Stimulated activated effector memory CD8-positive, alpha-beta T cell treated with anti-CD3 and anti-CD28 coated beads, Interleukin-12 subunit alpha, Interleukin-12 subunit beta, amount 100 ng/mL, for 72 hours (primary cell): Measurements from ENCODE around the gene SP100.
"Not testable (repeated sequence)": the region's sequence is repeated elsewhere in the genome, so short reads cannot be mapped to it uniquely, and the experiment has no call there.

Experiments
- ATAC-seq: fragments of 150-1000 bp; cut with Tn5 transposase; 2 replicates; pipeline ENCODE4 v1.10.0; 2021
- DNase-seq, 2 donors: peaks; one replicate each; pipeline ENCODE4 v3.0.0; 2021 to 2022; ENCODE audit warnings: low spot score in 2 of 2
- H3K27ac Mint-ChIP-seq: one replicate; pipeline ENCODE4 v1.8.0; 2022; ENCODE audit warnings: mild to moderate bottlenecking, mixed read lengths
- H3K36me3 Mint-ChIP-seq: one replicate; pipeline ENCODE4 v1.8.0; 2022; ENCODE audit warnings: mild to moderate bottlenecking, mixed read lengths
- H3K4me1 Mint-ChIP-seq: one replicate; pipeline ENCODE4 v1.8.0; 2022; ENCODE audit warnings: mixed read lengths
- H3K4me3 Mint-ChIP-seq: one replicate; pipeline ENCODE4 v1.8.0; 2022; ENCODE audit warnings: mild to moderate bottlenecking, mixed read lengths
- H3K9me3 Mint-ChIP-seq: one replicate; pipeline ENCODE4 v1.8.0; 2022; ENCODE audit warnings: mixed read lengths

SP100 gene

DNA sequence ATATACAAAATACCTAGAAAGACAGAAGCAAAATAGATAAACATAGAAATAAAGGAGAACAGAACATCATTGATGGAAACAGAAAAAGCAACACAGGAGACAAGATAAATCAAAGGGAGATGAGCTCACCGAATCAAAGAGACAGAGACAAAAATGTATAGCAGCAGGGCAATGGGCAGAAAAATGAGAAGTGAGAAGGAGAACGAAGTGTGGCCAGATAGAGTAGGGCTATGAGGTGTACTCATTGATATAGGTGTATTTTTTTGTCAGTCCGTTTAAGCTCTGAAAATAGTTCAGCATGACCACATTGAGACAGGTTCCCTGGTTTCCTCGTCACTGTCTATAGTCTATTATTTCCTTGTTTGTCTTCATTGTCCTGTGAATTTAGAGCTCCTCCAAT, 55.1 kb downstream of the SP100 start:
- peak overlapping the region; percentile 92 for H3K27ac Mint-ChIP-seq
- H3K9me3 Mint-ChIP-seq = no peaks in the 10 kb centered on the region
- H3K4me3 Mint-ChIP-seq = no peak overlapping the region
- ATAC-seq (no peak), DNase-seq (no peak)
- H3K36me3 Mint-ChIP-seq = peaks cover 94% of the 10 kb centered on the region
- peaks cover 31% of the 10 kb centered on the region for H3K4me1 Mint-ChIP-seq

DNA sequence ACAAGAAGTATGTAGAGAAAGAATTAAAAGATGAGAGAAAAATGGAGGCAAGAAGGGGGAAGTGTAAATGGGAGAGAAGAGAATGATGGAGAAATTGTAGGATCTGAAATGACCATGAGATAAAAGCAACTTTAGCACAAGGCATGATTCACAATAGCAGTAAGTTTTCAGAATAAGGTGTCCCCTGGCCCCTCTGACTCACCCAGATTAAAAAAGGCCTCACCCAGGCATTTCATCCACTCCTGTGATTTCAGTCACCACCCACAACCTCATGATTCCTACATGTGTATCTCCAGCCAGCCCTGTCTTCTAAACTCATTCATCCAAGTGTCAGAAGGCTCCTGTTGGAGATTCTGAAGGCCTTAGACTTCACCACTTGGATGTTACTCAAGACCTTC, 56.6 kb downstream of the SP100 start:
- DNase-seq = peak in 1 of 2 donors; percentile 62
- Mint-ChIP-seq H3K4me3 (peak overlapping the region; percentile 1), H3K4me1 (peaks cover 31% of the 10 kb centered on the region)

DNA sequence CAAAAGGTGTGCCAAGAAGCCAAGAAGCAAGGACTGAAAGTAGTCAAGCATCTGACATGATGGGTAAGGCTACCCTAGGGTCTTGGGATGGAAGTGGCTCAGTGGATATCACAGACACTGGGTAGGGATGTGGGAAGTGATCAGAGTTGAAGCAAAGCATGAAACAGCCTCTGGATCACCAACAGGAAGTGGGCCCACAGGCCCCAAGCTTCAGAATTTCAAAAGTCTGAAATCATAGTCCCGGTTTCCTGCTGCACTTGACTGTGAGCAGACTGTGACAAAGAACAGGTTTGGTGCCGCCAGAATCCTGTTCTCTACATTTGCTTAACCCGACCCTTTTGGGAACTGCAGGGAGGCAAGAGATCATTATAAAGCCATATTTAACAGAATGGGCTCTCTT, 57.4 kb downstream of the SP100 start:
- H3K9me3 Mint-ChIP-seq = no peaks in the 10 kb centered on the region
- peaks cover 31% of the 10 kb centered on the region for H3K4me1 Mint-ChIP-seq
- DNase-seq (peak in 1 of 2 donors; percentile 55), ATAC-seq (peak; percentile 48)
- H3K36me3 Mint-ChIP-seq = peaks cover 93% of the 10 kb centered on the region
- peak overlapping the region; percentile 92 for H3K27ac Mint-ChIP-seq
- peak overlapping the region; percentile 1 for H3K4me3 Mint-ChIP-seq

More for the DNA sequence above, 56.6 kb downstream of the SP100 start:
- H3K9me3 Mint-ChIP-seq = no peaks in the 10 kb centered on the region
- peak; percentile 100 for ATAC-seq
- peak overlapping the region; percentile 92 for H3K27ac Mint-ChIP-seq
- H3K36me3 Mint-ChIP-seq = peaks cover 93% of the 10 kb centered on the region

DNA sequence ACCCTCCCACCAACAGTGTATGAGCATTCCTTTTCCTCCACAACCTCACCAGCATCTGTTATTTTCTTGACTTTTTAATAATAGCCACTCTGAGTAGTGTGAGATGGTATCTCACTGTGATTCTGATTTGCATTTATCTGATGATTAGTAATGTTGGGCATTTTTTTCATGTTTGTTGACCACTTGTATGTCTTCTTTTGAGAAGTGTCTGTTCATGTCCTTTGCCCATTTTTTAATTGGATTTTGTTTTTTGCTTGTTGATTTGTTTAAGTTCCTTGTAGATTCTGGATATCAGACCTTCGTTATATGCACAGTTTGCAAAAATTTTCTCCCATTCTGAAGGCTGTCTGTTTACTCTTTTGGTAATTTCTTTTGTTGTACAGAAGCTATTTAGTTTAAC, 59.1 kb downstream of the SP100 start:
- H3K4me3 Mint-ChIP-seq = no peak overlapping the region
- H3K36me3 Mint-ChIP-seq = peaks cover 93% of the 10 kb centered on the region
- DNase-seq = no peak
- H3K27ac Mint-ChIP-seq = no peak overlapping the region
- H3K9me3 Mint-ChIP-seq = no peaks in the 10 kb centered on the region
- H3K4me1 Mint-ChIP-seq = peaks cover 36% of the 10 kb centered on the region
- ATAC-seq = no peak

DNA sequence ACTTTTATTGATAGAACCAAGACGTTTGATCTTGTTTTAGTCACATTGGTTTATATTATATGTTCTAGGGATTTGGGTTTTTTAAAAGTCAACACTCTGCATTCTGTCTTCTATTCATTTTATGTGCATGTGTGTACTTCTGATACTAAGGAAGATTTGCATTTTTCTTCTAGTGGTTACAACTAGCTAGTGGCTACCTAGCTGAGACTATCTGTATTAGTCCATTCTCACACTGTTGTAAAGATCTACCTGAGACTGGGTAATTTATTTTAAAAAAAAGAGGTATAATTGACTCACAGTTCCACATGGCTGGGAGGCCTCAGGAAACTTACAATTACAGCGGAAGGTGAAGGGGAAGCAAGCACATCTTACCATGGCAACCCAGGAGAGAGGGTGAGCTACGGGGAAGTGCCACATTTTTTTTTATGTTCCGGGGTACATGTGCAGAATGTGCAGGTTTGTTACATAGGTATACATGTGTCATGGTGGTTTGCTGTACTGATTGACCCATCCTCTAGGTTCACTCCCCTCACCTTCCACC, 69.9 kb downstream of the SP100 start:
- no peak for ATAC-seq
- peaks cover 74% of the 10 kb centered on the region for H3K36me3 Mint-ChIP-seq
- H3K9me3 Mint-ChIP-seq = peaks cover 10% of the 10 kb centered on the region
- no peak overlapping the region for H3K27ac Mint-ChIP-seq
- H3K4me3 Mint-ChIP-seq = no peak overlapping the region
- DNase-seq = no peak
- H3K4me1 Mint-ChIP-seq = peaks cover 9% of the 10 kb centered on the region

DNA sequence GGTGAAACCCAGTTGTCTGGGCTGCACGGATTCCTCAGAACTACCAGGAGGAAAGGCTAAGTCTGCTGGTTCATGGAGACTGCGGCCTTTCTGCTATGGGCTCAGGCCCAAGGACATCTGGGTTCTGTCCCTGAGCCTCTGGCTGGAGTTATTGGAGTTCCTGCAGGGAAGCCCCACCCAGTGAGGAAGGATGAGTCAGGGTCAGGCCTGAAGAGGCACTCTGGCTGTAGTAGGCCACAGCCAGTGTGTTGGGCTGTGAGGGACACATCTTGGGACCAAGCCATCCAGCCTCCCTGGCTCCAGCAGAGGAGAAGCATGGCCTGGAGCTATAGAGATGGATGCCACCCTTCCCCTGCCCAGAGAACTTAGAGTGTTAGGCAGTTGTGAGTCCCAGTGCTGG, 75.2 kb downstream of the SP100 start:
- not testable (repeated sequence) for ATAC-seq, H3K4me3 Mint-ChIP-seq, H3K4me1 Mint-ChIP-seq, DNase-seq
- Mint-ChIP-seq H3K27ac (peak overlapping the region; percentile 7), H3K36me3 (peaks cover 95% of the 10 kb centered on the region), H3K9me3 (peaks cover 12% of the 10 kb centered on the region)

DNA sequence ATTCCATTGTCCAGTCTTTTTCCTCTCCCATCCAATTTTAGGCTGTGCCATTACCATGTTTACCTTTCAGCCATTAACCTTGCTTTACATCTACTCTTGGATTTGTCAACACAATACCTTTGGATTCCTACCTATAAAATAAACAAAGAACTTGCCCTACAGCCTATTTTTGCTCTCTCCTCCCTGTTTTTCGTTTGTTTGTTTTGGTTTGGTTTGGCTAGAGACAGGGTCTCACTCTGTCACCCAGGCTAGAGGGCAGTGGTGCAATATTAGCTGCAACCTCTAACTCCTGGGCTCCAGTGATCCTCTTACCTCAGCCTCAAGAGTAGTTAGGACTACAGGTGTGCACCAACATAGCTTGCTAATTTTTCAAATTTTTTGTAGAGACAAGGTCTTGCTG, 76.1 kb downstream of the SP100 start:
- H3K4me3 Mint-ChIP-seq = no peak overlapping the region
- peaks cover 17% of the 10 kb centered on the region for H3K4me1 Mint-ChIP-seq
- no peak for DNase-seq
- ATAC-seq = no peak
- peaks cover 13% of the 10 kb centered on the region for H3K9me3 Mint-ChIP-seq
- peaks cover 93% of the 10 kb centered on the region for H3K36me3 Mint-ChIP-seq
- peak overlapping the region; percentile 7 for H3K27ac Mint-ChIP-seq

DNA sequence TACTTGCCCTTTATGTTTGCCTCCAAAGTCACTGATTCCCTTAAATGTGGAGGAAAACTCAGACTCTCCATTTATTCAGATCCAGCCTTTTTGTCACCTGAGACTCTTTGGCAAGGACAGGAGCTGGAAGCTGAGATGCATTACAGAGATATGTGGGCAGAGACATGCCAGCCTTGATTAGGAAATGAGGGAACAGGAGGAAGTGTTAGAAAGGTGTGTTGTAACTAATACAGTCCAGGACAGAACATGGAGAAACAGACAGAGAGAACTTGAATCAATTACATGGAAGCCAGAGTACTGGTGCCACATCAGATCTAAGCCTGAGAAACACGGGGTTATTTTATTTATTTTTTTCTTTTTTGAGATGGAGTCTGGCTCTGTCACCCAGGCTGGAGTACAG, 79.0 kb downstream of the SP100 start:
- no peak for ATAC-seq
- Mint-ChIP-seq H3K36me3 (peaks cover 92% of the 10 kb centered on the region), H3K27ac (no peak overlapping the region), H3K4me1 (peaks cover 26% of the 10 kb centered on the region), H3K9me3 (peaks cover 8% of the 10 kb centered on the region), H3K4me3 (no peak overlapping the region)
- no peak for DNase-seq

DNA sequence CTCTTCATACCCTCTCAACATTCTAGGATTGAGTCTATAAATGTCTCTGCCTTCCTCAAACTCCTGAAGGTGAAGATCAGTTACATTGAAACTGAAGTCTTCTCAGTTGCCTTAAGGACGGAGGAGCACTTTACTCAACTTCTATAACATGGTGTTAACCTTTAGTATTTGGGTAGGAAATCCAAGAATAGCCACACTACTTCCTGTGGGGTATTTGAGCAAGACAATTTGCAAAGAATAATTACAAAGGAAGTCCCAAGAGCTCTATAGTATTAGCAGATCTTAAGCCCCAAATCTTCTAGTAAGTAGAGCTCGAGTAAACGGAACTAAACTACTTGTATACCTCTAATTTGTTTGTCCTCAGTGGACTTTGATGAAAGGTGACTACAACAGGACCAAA, 80.9 kb downstream of the SP100 start:
- Mint-ChIP-seq H3K36me3 (peaks cover 88% of the 10 kb centered on the region), H3K27ac (peak overlapping the region; percentile 89), H3K4me1 (peaks cover 25% of the 10 kb centered on the region), H3K9me3 (peaks cover 2% of the 10 kb centered on the region), H3K4me3 (peak overlapping the region; percentile 34)
- peak; percentile 54 for ATAC-seq
- no peak for DNase-seq

DNA sequence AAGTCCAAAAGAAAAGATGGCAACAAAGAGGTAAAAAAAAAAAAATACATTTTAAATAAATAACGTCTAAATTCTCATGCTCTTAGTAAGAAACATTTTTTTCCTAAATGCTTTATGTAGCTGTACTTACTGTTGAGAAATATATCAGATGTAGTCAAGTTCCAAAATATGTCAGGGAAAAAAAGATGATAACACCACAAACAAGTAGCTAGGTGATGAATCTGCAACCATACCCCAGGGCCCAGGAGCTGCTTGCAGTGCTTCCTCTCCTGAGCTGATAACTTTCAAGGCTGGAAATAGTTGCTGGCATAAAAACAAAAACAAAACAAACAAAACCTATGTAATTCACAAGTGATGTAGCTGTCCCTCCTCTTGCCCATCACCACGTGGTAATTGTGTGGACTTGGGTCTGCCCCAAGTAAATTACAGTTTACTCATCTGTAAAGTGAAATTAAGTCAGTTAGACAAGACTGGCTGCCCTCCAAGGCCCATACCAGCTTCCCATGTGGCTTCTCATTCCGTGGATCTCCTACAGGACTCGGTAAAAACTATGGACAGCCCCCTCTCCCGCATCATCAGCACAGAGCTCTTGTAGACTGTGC, 82.6 kb downstream of the SP100 start:
- no peak overlapping the region for H3K27ac Mint-ChIP-seq

DNA sequence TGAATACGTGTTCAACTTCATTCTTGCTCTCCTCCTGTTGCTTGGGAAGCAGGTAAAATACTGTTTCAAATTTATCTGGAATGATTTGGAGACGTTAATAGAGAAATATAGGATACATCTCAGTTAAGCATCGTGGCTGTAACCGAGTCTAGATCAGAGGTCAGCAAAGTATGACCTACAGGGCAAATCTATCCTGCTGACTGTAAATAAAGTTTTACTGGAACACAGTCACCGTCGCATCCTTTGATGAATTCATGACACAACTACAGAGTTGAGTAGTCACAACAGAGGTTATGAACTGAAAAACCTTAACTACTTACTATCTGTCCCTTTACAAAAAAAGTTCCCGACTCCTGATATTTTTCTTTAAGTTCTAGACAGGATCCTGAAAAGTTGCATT, 86.6 kb downstream of the SP100 start:
- no peak for ATAC-seq
- peaks cover 5% of the 10 kb centered on the region for H3K4me1 Mint-ChIP-seq

More for the DNA sequence above, 82.6 kb downstream of the SP100 start:
- peaks cover 85% of the 10 kb centered on the region for H3K36me3 Mint-ChIP-seq
- peaks cover 20% of the 10 kb centered on the region for H3K4me1 Mint-ChIP-seq
- DNase-seq (no peak), ATAC-seq (no peak)
- peaks cover 2% of the 10 kb centered on the region for H3K9me3 Mint-ChIP-seq
- H3K4me3 Mint-ChIP-seq = no peak overlapping the region

DNA sequence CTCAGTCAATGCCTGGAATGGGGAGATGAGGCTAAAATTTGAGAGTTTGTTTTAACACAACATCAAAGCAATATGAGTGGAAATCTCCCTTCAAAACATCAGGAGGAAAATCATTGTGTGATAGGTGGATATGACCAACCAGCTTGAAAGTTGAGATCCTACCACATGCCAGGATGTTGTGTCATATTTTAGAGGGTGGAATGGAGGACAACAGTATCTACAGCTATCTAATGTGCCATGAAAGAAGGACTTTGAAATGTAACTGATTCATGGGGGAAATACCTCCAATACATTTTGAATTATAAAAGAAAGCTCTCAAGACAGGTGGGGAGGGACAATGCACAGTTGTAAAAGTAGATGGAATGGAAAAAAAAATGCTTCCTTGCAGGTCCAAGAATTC, 87.8 kb downstream of the SP100 start:
- no peak overlapping the region for H3K4me3 Mint-ChIP-seq
- ATAC-seq = no peak
- H3K9me3 Mint-ChIP-seq = no peaks in the 10 kb centered on the region
- DNase-seq = no peak
- peaks cover 88% of the 10 kb centered on the region for H3K36me3 Mint-ChIP-seq
- no peak overlapping the region for H3K27ac Mint-ChIP-seq
- peaks cover 4% of the 10 kb centered on the region for H3K4me1 Mint-ChIP-seq

More for the DNA sequence above, 86.6 kb downstream of the SP100 start:
- Mint-ChIP-seq H3K4me3 (no peak overlapping the region), H3K9me3 (no peaks in the 10 kb centered on the region), H3K36me3 (peaks cover 87% of the 10 kb centered on the region), H3K27ac (no peak overlapping the region)
- no peak for DNase-seq

DNA sequence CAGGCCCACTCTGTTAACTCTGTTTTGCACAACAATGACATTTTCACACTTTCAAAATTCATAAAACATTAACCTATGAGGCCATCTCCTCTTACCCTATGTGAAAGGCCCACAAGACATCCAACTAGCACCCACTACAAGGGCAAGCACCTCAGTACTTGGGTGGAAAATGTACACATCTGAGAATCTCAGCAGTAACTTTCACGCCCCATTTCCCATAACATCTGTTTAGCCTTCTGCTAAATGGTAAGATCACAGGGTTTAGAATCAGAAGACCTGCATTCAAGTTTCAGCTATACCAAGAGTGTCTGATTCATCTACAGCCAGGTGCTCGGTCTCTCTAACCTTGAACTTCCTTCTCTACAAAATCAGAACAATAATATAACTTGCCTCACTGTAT, 89.2 kb downstream of the SP100 start:
- no peaks in the 10 kb centered on the region for H3K9me3 Mint-ChIP-seq
- H3K36me3 Mint-ChIP-seq = peaks cover 86% of the 10 kb centered on the region
- H3K4me3 Mint-ChIP-seq = no peak overlapping the region
- H3K4me1 Mint-ChIP-seq = no peaks in the 10 kb centered on the region
- H3K27ac Mint-ChIP-seq = no peak overlapping the region
- no peak for DNase-seq
- no peak for ATAC-seq

DNA sequence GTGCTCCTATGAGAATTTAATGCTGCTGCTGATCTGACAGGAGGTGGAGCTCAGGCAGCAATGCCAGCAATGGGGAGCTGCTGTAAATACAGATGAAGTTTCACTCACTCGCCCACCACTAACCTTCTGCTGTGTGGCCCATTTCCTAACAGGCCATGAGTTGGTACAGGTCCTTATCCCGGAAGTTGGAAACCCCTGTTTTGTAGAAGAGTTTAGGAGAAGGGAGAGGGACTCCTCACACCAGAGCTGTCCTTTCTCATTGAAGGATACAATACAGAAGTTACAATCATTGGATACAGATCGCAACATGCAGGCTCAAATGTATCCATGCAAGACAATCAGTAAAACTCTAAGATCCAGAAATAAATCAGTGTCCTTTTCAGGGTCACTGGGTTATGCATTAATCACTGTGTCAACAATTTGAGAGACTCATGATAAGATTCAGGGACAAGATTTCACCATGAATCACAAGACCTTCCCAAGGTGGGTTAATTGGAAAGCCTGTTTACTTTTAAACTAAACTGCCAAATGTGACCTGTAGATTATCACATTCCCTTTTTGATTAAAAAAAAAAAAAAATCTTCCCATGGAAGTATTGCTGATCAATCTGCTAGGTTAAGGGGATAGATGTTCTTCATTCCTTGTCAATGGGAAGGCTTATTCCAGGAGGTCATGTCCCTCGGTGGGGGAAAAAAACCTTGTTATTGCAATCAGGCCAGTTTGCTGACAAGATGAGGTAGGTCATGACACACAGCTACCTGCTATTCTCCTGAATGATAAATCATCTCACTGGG, 97.2 kb downstream of the SP100 start:
- peaks cover 45% of the 10 kb centered on the region for H3K36me3 Mint-ChIP-seq
- no peaks in the 10 kb centered on the region for H3K9me3 Mint-ChIP-seq
- no peaks in the 10 kb centered on the region for H3K4me1 Mint-ChIP-seq
- ATAC-seq = no peak
- no peak overlapping the region for H3K27ac Mint-ChIP-seq
- H3K4me3 Mint-ChIP-seq = no peak overlapping the region
- no peak for DNase-seq

DNA sequence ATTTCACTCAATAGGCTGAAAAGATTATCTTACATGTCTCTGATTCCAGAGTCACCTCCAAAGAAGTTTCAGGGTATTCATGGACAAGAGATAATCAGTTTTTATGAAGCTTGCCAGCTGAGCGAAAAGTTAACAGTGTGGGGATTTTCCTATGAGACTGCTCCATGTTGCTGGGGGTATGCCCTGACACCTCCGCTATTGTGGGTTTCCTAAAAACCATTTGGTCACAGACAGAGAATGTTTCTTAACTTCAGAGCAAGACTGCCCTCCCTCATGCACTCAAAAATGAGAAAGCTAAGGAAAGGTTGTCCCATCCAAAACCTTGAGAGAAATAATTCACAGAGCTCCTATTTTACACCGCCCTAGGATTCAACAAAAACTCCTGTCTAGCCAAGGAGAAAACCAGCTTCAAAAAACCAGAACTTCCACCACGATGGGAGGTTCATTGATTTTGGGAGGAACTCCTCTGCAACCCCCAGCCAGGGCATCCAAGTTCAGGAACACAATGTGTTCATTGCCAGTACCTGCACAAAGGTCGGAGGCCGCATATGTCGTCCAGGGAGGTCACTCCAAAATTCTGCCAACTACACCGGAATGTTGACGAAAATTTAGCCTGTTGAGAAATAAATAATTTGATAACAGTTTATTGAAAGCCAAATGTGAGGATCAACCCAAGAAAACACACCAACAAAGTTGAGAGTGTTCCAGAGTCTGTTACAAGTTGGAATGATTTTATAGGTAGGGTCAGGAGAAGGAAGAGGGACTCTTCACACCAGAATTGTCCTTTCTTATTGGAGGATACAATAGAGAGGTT, 104.3 kb downstream of the SP100 start:
- H3K4me3 Mint-ChIP-seq = no peak overlapping the region
- no peak for ATAC-seq
- peaks cover 4% of the 10 kb centered on the region for H3K36me3 Mint-ChIP-seq
- no peaks in the 10 kb centered on the region for H3K4me1 Mint-ChIP-seq
- peaks cover 6% of the 10 kb centered on the region for H3K9me3 Mint-ChIP-seq
- H3K27ac Mint-ChIP-seq = no peak overlapping the region
- no peak for DNase-seq
